ENCODE measurements around the gene LHX1.

LHX1 gene

DNA sequence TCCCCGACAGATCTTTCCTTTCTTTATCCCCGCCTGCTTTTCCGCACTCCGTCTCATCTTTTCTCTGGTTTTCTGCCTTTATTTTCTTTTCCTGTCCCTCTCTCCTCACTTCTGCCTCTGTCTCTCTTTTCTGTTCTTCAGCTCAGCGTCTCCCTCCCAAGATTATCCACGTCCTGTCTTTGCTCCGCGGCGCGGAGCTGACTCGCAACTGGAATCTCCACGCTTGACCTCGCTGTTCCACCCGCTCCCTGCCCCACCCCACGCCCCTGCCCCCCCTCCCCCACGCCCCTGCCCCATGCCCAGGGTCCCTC is 4.9 kb upstream of the LHX1 start:
- Histone ChIP-seq H3K4me1 (peaks cover 32% of the 10 kb centered on the region), H3K9me3 (peaks cover 14% of the 10 kb centered on the region), H3K27ac (no peak overlapping the region), H3K27me3 (peaks cover 100% of the 10 kb centered on the region), H3K36me3 (no peaks in the 10 kb centered on the region), H3K4me2 (no peak overlapping the region), H3K9ac (no peak overlapping the region), H3K4me3 (no peak overlapping the region), H4K20me1 (peaks cover 77% of the 10 kb centered on the region)
- no peak for TF ChIP-seq Cebpa-rat (IDR thresholded peaks at IDR 0.05)

DNA sequence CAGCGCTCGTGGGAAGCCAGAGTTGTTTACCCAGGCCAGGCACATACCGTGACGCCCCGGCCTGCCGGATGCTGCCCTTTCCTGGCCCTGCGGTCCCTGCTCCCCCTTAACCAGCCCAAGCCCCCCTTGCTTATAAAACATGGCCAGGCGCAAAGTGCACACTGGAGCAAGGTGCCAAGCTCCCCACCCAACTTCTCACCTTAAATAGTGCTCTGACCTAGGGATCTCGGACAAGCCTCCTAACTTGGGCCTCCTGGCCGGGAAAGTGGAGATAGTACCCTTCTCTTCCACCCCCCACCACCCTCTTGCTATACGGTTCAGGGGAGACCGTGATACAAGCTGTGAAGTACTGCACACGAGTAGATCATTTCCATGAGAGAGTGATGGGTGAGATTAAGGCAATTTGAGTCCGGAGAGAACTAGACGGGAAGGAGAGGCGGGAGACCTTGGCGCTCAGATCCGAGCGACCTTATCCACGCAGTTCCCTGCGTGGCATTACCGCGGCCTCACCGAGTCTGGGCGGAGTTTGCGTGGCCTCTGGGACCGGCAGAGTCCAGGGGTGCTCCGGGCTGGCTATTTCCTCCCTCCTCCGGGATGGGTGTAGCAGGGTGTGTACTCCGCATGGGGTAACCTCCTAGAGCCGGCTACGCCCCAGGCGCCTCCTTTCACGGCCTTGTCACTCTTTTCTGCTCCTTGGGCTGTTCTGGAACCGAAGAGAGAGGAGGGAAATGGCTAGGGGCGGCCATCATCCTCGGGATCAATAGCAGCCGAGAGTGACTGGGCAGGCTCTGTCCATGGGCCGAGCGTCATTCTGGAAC is 4.4 kb upstream of the LHX1 start:
- H3K4me2 ChIP-seq = no peak overlapping the region
- no peak for TF ChIP-seq Cebpa-rat (IDR thresholded peaks at IDR 0.05)
- peaks cover 100% of the 10 kb centered on the region for H3K27me3 ChIP-seq
- peaks cover 14% of the 10 kb centered on the region for H3K9me3 ChIP-seq
- H4K20me1 ChIP-seq = peaks cover 82% of the 10 kb centered on the region
- H3K27ac ChIP-seq = no peak overlapping the region
- no peaks in the 10 kb centered on the region for H3K36me3 ChIP-seq
- H3K4me1 ChIP-seq = peaks cover 32% of the 10 kb centered on the region
- no peak overlapping the region for H3K9ac ChIP-seq
- H3K4me3 ChIP-seq = no peak overlapping the region

DNA sequence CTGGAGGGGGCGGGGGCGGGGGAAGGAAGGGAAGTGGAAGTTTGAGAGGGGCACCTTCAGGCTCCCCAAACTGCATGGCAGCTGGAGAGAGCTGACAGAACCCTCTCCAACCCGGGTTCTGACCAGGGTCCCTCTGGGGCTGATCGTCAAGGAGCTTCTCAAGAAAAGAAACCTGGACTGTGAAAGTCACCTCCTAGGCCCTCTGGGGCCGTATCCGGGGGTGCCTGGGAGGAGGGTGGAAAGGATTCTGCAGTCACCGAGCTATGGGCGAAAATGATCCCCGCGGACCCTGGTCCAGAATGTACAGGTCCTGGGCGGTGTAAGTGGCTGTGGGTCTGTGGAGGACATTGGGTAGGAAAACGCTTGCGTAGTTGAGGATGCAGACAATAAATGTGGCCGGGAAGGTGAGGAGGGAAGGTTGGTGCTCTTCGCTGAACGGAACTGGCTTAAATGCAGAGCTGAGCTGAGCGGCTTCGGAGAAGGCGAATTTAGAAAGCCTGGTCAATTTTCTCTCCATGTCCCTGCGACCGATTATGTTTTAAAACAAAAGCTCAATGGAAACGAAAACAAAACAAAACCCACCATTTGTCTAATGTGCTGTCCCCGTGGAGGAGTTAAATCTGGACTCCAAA is 3.6 kb upstream of the LHX1 start:
- H3K4me3 ChIP-seq = no peak overlapping the region
- H4K20me1 ChIP-seq = peaks cover 90% of the 10 kb centered on the region
- H3K27ac ChIP-seq = no peak overlapping the region
- no peak for TF ChIP-seq Cebpa-rat (IDR thresholded peaks at IDR 0.05)
- no peak overlapping the region for H3K4me2 ChIP-seq
- peaks cover 30% of the 10 kb centered on the region for H3K4me1 ChIP-seq
- H3K9ac ChIP-seq = no peak overlapping the region
- H3K9me3 ChIP-seq = peaks cover 14% of the 10 kb centered on the region
- H3K36me3 ChIP-seq = no peaks in the 10 kb centered on the region
- peaks cover 100% of the 10 kb centered on the region for H3K27me3 ChIP-seq

DNA sequence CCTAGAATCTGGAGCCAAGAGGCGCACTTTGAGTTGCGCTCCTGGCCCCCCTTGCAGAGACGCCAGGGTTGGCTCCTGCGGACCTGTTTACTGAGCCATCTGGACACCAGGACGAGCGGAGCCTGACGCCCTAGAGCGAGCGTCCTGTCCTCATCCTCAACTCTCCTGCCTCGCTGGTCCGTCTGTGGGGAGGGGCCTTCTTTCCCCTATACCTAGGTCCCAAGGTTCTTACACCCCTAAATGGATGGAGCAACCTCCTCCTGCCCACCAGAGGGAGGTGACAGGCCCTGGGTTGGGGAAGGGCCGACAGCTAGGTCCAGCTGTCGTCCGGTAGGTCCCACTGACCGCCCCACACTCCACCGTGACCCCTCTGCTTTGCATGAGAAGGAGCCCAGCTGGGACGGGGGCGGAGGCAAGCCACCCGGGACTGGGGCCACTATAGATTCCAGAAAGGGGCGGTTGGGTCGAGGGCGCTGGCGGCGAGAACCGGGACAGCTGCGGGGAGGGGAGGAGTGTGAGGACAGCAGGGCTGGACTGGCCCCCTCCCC is 3.1 kb upstream of the LHX1 start:
- H3K4me1 ChIP-seq = peaks cover 28% of the 10 kb centered on the region
- H3K4me3 ChIP-seq = no peak overlapping the region
- H3K9ac ChIP-seq = no peak overlapping the region
- H3K27ac ChIP-seq = no peak overlapping the region
- H3K27me3 ChIP-seq = peaks cover 100% of the 10 kb centered on the region
- TF ChIP-seq Cebpa-rat (IDR thresholded peaks at IDR 0.05) = no peak
- H3K4me2 ChIP-seq = no peak overlapping the region
- H3K36me3 ChIP-seq = no peaks in the 10 kb centered on the region
- H3K9me3 ChIP-seq = peaks cover 14% of the 10 kb centered on the region
- peaks cover 96% of the 10 kb centered on the region for H4K20me1 ChIP-seq

DNA sequence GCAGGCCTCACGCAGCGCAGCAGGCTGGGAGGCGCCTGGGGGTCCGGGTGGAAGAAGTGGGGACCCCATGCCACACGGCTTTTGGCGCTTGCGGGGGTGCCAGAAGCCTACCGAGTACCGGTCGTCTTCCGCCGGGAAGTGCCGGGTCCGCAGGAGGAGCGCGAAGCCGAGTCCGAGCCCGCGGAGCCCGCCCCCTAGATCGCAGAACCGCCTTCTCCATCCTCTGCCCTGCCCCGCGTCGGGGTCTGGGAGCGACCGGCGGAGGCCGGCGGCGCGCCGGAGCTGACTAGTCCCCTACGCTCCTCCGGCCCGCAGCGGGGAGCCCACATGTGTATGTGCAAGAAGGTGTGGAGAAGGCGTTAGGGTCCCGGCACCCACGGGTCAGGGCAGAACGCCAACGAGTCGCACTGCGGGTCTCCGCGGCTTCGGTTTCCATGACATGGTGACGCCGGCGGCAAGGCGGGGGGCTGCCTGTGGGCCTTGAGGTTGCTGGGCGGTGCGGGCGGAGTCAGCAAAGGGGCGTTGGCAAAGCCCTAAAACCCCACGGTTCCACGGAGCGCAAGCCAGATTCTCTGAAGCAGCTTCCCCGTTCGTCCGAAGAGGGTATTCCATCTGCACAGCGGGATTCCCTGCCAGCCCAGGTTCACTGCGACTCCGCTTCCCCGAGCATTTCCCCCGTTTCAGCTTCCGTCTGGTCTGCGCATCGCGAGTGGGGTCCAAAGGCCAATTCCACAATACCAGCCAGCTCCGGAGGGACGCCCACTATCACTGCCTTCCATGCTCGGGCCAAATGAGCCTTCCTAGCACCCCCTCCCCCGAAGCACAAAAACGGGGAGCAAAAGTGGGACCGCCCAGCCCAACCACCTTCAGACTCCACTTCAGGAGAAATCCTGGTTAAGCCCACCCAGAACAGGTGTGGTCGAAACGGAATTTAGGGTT is 2.3 kb upstream of the LHX1 start:
- H3K36me3 ChIP-seq = no peaks in the 10 kb centered on the region
- peaks cover 14% of the 10 kb centered on the region for H3K9me3 ChIP-seq
- H3K4me3 ChIP-seq = 0 out of 2 replicates have a peak overlapping the region, but pooled peaks have one; percentile 46
- TF ChIP-seq Cebpa-rat (IDR thresholded peaks at IDR 0.05) = no peak
- peaks cover 100% of the 10 kb centered on the region for H3K27me3 ChIP-seq
- H3K9ac ChIP-seq = no peak overlapping the region
- peaks cover 28% of the 10 kb centered on the region for H3K4me1 ChIP-seq
- no peak overlapping the region for H3K4me2 ChIP-seq
- no peak overlapping the region for H3K27ac ChIP-seq
- peaks cover 98% of the 10 kb centered on the region for H4K20me1 ChIP-seq

DNA sequence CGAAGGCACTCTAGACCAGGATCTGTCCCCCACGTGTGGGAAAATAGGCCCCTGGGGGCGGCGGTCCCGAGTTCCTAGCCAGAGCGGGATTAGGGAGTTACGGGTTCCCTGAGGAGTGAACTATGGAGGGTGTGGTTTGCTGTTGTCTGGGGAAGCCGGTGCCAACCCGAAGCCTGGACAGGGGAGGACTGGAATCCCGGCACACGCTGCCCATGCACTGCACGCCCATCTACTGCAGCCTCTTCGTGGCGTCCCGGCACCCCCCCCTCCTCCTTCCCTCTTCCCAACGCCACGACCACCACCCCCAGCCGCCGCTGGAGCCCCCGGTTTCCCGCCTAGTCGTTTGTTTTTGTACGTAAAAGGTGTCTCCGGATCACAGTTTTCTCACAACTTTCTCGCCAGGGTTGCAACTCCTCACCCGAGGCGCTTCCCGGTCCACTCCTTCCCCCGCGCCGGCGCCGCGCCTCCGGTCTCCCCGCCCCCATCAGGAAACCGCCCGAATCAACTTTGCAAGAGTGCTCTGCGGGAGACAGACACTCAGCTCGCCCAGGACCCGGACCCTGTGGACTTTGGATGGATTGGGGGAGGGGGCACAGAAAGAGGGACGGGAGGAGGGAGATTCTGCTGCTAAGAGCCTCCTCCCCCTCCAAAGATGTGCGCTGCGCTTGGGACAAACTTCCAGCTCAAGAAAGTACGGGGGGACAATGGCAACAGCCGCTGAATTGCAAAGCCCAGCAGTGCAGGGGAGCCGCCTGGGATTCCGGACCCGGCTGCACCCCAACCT is 1.4 kb upstream of the LHX1 start:
- Histone ChIP-seq H3K27ac (no peak overlapping the region), H3K9ac (no peak overlapping the region), H4K20me1 (peaks cover 95% of the 10 kb centered on the region), H3K4me3 (peak overlapping the region; percentile 46), H3K4me1 (peaks cover 28% of the 10 kb centered on the region), H3K4me2 (peak overlapping the region; percentile 62), H3K36me3 (no peaks in the 10 kb centered on the region), H3K9me3 (peaks cover 18% of the 10 kb centered on the region), H3K27me3 (peaks cover 100% of the 10 kb centered on the region)
- no peak for TF ChIP-seq Cebpa-rat (IDR thresholded peaks at IDR 0.05)

DNA sequence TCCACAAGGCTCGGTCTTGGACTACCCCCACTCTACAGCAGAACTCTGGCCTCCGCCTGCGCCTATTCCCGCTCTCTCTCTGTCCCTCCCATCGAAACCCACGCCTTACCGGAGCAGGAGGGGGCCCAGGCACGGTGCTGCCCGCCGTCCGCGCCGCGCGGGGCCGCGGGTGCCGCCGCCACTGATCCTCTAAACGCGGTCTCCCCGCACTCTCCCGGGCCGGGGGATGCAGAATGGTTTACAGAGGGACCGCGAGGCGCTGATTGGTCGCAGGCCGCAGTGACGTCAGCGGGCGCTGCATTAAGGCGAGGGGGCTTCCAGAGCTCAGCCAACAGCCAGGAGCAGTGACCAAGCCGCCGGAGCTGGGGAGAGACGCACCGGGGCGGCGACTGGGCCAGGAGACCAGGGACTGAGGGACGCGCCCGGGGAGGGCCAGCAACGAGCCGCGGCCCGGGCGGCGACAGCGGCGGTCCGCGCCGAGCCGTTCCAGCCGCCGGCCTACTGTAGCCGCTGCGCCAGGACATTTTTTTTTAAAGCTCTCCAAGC is 747 bp upstream of the LHX1 start:
- no peak for TF ChIP-seq Cebpa-rat (IDR thresholded peaks at IDR 0.05)
- H3K27me3 ChIP-seq = peaks cover 100% of the 10 kb centered on the region
- H4K20me1 ChIP-seq = peaks cover 95% of the 10 kb centered on the region
- no peaks in the 10 kb centered on the region for H3K36me3 ChIP-seq
- H3K27ac ChIP-seq = no peak overlapping the region
- H3K9me3 ChIP-seq = peaks cover 24% of the 10 kb centered on the region
- no peak overlapping the region for H3K9ac ChIP-seq
- peak overlapping the region; percentile 62 for H3K4me2 ChIP-seq
- H3K4me3 ChIP-seq = peak overlapping the region; percentile 46
- peaks cover 28% of the 10 kb centered on the region for H3K4me1 ChIP-seq

DNA sequence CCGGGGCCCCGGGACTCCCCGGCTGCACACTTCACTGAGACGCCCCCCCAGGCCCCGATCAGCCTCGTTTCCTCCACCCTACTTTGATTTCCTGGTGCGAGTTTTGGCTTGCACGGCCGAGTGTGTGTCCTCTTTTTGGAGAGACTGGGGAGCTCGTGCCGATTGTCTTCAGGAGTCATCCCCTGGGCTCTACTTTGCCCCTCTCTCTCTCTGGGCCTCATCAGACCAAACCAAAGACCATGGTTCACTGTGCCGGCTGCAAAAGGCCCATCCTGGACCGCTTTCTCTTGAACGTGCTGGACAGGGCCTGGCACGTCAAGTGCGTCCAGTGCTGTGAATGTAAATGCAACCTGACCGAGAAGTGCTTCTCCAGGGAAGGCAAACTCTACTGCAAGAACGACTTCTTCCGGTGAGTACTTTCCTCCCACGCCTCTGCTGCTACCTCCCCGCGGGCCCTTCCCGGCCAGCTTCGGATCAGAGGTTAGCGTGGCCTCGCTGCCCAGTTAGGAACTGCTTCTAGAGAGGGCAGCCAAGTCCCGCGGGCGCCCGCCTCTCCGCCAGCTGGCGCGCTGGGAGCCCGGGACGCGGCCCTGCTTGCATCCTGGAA is 787 bp downstream of the LHX1 start:
- Histone ChIP-seq H3K4me2 (peak overlapping the region; percentile 62), H3K27me3 (peaks cover 100% of the 10 kb centered on the region)
- TF ChIP-seq Cebpa-rat (IDR thresholded peaks at IDR 0.05) = no peak

More for the DNA sequence above, 787 bp downstream of the LHX1 start:
- Histone ChIP-seq H3K9me3 (peaks cover 40% of the 10 kb centered on the region), H3K36me3 (peaks cover 6% of the 10 kb centered on the region; the same call in 1 of the 2 replicates), H3K9ac (no peak overlapping the region), H3K27ac (no peak overlapping the region), H4K20me1 (peaks cover 96% of the 10 kb centered on the region), H3K4me3 (peak overlapping the region; percentile 46; the same call in 1 of the 2 replicates), H3K4me1 (peaks cover 28% of the 10 kb centered on the region)

Data from BLaER1 (cell line).